Kidney tubule cell (primary cell): ENCODE results near the gene MECR.
A peak's percentile ranks its signal among the peaks of the same experiment; 100 is the strongest.
"Not testable (repeated sequence)": the region's sequence is repeated elsewhere in the genome, so short reads cannot be mapped to it uniquely, and the experiment has no call there.

Source experiments
- DNase-seq: peaks from one replicate; pipeline ENCODE4 v3.0.0-alpha.2; 2018; ENCODE audit warnings: low spot score

Gene MECR

GRCh38 chr1:29169976-29170375, 60.8 kb downstream of the MECR start:
- no peak for DNase-seq

- no peak for DNase-seq
Observed at GRCh38 chr1:29167904-29168303, 62.8 kb downstream of the MECR start.

- DNase-seq, result peak; percentile 59
Observed at GRCh38 chr1:29166291-29166878, 64.3 kb downstream of the MECR start.

- no peak for DNase-seq
Observed at GRCh38 chr1:29164588-29164987, 66.1 kb downstream of the MECR start.

GRCh38 chr1:29162476-29163138, 68.1 kb downstream of the MECR start:
- DNase-seq, result no peak

- DNase-seq, result no peak
Observed at GRCh38 chr1:29162025-29162424, 68.7 kb downstream of the MECR start.

- no peak for DNase-seq
Observed at GRCh38 chr1:29159773-29160172, 71.0 kb downstream of the MECR start.

- no peak for DNase-seq
Observed at GRCh38 chr1:29157269-29157601, 73.5 kb downstream of the MECR start.

GRCh38 chr1:29156543-29157268, 74.0 kb downstream of the MECR start:
- DNase-seq, result no peak

GRCh38 chr1:29152046-29152805, 78.5 kb downstream of the MECR start:
- DNase-seq, result no peak

GRCh38 chr1:29150346-29150745, 80.4 kb downstream of the MECR start:
- DNase-seq, result not testable (repeated sequence)

- no peak for DNase-seq
Observed at GRCh38 chr1:29148656-29149491, 81.9 kb downstream of the MECR start.

GRCh38 chr1:29145739-29146437, 84.8 kb downstream of the MECR start:
- peak; percentile 83 for DNase-seq

- no peak for DNase-seq
Observed at GRCh38 chr1:29144178-29144577, 86.6 kb downstream of the MECR start.

GRCh38 chr1:29142714-29143113, 88.0 kb downstream of the MECR start:
- no peak for DNase-seq
